Measurements from ENCODE around the gene RAD52.

DNA sequence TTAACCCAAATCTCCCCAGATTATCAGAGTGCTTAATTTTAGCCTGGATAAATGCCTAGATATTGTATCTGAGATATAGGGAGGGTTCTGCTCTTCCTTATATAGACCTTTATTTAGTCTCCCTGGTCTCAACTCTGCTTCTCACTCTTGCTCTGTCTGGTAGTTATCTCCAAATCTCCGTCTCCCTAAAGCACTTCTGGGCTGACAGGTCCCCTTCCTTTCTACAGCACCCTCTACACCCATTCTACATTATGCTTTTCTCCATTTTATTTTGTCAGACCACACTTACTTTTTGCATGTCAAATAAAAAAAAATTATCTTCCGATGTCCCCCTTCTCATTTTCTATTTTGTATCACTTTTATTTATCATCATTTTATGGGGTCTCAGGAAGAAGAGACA lies 39.6 kb upstream of the RAD52 start:
- TF ChIP-seq POLR2A (IDR thresholded peaks at IDR 0.05; ENCODE audit: low read length): no peak
- TF ChIP-seq GATA1 (IDR thresholded peaks at IDR 0.05; ENCODE audit: low read depth, low read length): no peak
